NB4 (cell line): ENCODE data around the gene GPR82.
A peak's percentile ranks its signal among the peaks of the same experiment; 100 is the strongest.

Experiments
- DNase-seq: peaks from one replicate; pipeline ENCODE4 v3.0.0; 2010; ENCODE audit warnings: low read depth
- H3K4me3 ChIP-seq: one replicate; pipeline ENCODE4 v1.5.1; 2011; ENCODE audit warnings: mild to moderate bottlenecking, low read depth, low read length, moderate library complexity
- MYC ChIP-seq: IDR thresholded peaks from 2 replicates; pipeline ENCODE4 v1.6.1; 2011; ENCODE audit warnings: low read depth, low read length
- POLR2A ChIP-seq: IDR thresholded peaks from 2 replicates; pipeline ENCODE4 v1.6.1; 2011; ENCODE audit warnings: mild to moderate bottlenecking; ENCODE audit not compliant: insufficient read length; ENCODE audit errors: extremely low read depth
- TF ChIP-seq, protein P1 (sequence below): IDR thresholded peaks from one replicate; pipeline ENCODE4 v1.5.1; 2012; ENCODE audit warnings: low read depth, low read length
- TF ChIP-seq, protein P2 (sequence below): IDR thresholded peaks from 2 replicates; pipeline ENCODE4 v1.6.1; 2011; ENCODE audit warnings: low read depth, low read length

Gene GPR82

GRCh38 chrX:41737065-41737464 is 13.1 kb downstream of the GPR82 start:
- TF ChIP-seq, protein P1, sequence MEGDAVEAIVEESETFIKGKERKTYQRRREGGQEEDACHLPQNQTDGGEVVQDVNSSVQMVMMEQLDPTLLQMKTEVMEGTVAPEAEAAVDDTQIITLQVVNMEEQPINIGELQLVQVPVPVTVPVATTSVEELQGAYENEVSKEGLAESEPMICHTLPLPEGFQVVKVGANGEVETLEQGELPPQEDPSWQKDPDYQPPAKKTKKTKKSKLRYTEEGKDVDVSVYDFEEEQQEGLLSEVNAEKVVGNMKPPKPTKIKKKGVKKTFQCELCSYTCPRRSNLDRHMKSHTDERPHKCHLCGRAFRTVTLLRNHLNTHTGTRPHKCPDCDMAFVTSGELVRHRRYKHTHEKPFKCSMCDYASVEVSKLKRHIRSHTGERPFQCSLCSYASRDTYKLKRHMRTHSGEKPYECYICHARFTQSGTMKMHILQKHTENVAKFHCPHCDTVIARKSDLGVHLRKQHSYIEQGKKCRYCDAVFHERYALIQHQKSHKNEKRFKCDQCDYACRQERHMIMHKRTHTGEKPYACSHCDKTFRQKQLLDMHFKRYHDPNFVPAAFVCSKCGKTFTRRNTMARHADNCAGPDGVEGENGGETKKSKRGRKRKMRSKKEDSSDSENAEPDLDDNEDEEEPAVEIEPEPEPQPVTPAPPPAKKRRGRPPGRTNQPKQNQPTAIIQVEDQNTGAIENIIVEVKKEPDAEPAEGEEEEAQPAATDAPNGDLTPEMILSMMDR: no peak
- TF ChIP-seq, protein P2, sequence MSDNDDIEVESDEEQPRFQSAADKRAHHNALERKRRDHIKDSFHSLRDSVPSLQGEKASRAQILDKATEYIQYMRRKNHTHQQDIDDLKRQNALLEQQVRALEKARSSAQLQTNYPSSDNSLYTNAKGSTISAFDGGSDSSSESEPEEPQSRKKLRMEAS: peak; percentile 34; the same call in 1 of the 2 replicates
- DNase-seq: peak; percentile 2

DNA sequence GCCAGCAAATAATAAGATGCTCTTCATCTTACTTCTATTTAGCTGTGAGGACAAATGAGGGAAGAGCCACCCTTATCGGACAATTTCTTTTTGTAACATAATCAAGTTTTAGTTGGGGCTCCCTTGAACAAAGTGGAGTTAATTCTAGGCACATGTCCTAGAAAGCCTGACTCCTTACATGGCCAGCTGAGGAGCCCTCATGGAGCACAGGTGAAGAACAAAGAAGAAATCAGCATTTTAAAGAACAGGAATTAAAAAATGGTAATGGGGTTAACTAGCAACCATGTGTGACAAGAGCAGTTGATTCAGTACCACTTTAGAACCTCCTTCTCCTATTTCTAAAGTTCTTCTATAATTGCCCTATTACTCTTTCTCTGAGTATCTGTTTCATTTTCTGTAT is 15.9 kb downstream of the GPR82 start:
- no peak for DNase-seq
- no peak for TF ChIP-seq MYC
- TF ChIP-seq POLR2A: no peak
- TF ChIP-seq, protein P1: no peak
- TF ChIP-seq, protein P2: no peak
- H3K4me3 ChIP-seq: no peak overlapping the region

More at GRCh38 chrX:41737065-41737464, 13.1 kb downstream of the GPR82 start:
- no peak overlapping the region for H3K4me3 ChIP-seq

GRCh38 chrX:41750716-41751115 is 26.7 kb downstream of the GPR82 start:
- DNase-seq: no peak
- no peak overlapping the region for H3K4me3 ChIP-seq
- TF ChIP-seq, protein P2: no peak
- TF ChIP-seq MYC (no peak), POLR2A (no peak)
- TF ChIP-seq, protein P1: no peak

GRCh38 chrX:41758401-41758800 is 34.4 kb downstream of the GPR82 start:
- H3K4me3 ChIP-seq: no peak overlapping the region
- no peak for DNase-seq
- TF ChIP-seq, protein P1: no peak
- TF ChIP-seq POLR2A (no peak), MYC (no peak)
- TF ChIP-seq, protein P2: no peak

DNA sequence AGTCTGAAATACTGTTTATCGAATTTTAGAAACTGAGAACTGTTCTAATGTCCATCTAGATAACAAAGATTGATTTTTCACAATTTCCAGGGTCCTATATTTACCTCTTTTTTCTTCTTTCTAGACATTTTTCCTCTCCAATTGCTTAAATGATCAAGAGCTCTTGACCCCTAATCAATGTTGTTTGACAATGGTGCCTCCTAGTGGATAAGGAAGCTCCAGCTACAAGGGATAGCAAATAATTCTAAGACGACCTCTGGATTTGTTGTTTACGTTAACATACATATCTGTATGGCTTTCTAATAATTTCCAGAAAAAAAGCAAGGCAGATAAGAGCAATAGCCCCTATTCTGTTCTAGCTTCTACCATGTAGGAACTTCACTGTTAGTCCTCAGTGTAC is 35.8 kb downstream of the GPR82 start:
- TF ChIP-seq POLR2A: no peak
- TF ChIP-seq, protein P2: no peak
- TF ChIP-seq, protein P1: peak; percentile 62
- TF ChIP-seq MYC: no peak
- peak; percentile 61 for DNase-seq
- no peak overlapping the region for H3K4me3 ChIP-seq

GRCh38 chrX:41761169-41761568 is 37.2 kb downstream of the GPR82 start:
- H3K4me3 ChIP-seq: no peak overlapping the region
- TF ChIP-seq, protein P2: no peak
- no peak for DNase-seq
